GM20431 (cell line): Measurements from ENCODE around the gene CPNE8.

Experiments used
- in situ Hi-C: fragments of 300-500 bp; cut with MseI, MboI; formaldehyde crosslinking; loops from one replicate; pipeline ENCODE4 v1.15.0; 2020; ENCODE audit warnings: low sequenced_read_pairs; ENCODE audit not compliant: unreplicated experiment

CPNE8 gene

DNA sequence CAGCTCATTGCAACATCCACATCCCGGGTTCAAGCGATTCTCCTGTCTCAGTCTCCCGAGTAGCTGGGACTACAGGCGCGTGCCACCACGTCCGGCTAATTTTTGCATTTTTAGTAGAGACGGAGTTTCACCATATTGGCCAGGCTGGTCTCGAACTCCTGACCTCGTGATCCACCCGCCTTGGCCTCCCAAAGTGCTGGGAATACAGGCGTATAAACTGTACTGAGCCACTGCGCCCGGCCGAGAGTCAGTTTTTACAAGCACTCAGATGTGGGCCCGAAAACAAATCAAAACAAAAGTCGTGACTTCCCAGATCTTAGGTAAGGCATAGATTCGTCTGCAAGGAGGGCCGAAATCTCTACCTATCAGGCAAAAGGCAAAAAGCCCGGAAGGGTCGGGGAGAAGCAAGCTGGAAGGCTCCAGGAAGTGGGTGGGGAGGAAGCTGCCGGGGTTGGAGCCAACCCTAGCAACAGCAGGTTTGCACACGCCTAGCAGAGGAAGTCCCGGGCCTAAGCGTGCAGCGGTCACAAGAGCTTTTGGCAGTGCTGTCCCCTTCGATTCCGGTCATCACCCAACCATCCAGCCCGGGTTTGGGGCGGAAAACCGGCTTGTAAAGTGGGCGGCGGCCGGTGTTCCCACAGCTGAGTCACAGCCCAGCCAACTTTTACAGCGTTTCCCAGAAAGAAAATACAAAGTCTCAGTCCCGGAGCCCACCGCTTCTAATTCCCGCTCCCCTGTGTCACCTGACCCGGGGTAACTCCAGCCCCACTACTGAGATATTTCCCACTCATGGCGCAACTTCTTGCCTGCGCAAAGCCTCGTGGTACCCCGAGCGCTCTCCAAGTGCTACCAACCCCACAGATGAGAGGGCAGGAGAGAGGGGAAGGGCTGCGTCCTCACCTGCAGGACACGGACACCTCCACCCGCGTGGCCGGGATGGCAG is 583 bp downstream of the CPNE8 start:
- in situ Hi-C loops = loop anchor here (25.0 kb wide), 1 partner anchor 243 kb away; no protein-coding TSS in a partner anchor

- in situ Hi-C loops = loop anchor here (25.0 kb wide), 1 partner anchor 241 kb away; no protein-coding TSS in a partner anchor
These were observed 1.8 kb downstream of the CPNE8 start for GRCh38 chr12:38903596-38903995.

DNA sequence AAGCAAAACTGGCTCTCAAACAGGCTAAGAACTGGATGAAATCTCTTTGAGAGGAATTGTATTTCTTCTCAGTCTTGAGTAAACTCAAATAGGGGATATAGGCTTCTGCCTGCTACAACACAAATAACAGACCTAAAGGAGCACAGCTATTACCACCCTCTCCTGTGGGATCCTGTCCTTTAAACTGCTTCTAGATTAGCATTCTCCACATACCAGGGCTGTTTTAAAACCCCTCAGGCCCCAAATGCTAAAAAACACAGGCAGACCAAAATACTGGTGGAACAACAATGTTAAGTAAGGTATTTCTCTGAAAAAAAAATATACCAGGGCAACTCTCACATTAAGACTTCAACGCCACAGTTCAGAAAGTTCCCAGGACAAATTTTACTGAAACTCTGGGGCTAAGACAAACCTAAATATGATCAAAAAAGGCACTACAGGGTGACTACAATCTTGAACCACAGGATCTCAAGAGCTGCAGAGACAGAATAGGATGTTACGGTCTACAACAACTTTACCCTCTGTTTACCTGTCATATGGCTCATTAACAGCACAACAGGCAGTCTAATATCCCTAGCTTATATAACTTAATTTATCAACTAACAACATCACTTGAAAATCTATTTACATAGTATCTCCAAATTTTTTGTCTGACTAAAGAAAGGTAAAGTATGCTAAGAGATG is 7.2 kb downstream of the CPNE8 start:
- in situ Hi-C loops = no loop called here

- in situ Hi-C loops = no loop called here
These were observed 9.9 kb downstream of the CPNE8 start for GRCh38 chr12:38895446-38895845.

GRCh38 chr12:38892976-38893375 is 12.4 kb downstream of the CPNE8 start:
- in situ Hi-C loops = no loop called here

- in situ Hi-C loops = no loop called here
These were observed 13.2 kb downstream of the CPNE8 start for GRCh38 chr12:38892087-38892786.

GRCh38 chr12:38890102-38890855 is 15.1 kb downstream of the CPNE8 start:
- in situ Hi-C loops = no loop called here

DNA sequence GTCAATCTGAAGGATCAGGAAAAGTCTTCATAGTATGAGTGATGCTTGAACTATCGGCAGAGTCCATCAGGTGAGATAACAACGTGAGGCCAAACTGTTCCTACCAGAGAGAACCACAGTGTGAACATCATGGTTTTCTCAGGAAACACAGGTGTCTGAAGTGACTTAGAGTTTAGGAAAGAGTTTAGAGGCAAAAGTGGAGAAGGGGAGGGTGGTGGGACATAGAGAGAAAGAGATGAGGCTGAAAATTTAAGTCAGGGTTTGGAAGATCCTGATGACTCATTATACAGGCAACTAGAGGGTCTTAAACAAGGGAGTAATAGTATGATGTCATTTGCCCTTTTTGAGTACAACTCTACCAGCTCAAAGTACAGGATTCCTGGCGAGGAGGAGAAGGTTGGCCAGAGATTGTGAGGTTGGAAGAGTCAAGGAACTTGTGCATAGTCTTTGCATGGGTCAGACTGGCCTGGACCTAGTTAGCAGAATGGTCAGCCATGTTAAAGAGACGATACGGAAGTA is 16.0 kb downstream of the CPNE8 start:
- in situ Hi-C loops = no loop called here

DNA sequence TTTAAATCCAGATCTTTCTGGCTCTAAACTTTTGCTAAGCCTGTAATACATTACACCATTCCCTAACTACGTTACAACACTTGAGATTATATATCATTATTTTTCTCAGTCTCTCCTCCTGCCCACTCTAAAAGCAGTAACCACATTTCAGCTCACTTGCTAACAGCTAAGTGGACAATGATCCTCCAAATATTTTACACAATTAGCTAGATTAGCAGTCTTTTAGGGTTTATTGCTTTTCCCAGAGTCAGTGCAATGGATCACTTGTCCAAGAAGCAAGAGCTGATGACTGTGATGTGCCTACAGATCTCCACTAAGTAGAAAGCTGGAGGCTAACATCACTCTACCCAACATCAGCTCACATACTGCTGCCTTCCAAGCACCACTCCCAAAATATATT is 17.6 kb downstream of the CPNE8 start:
- in situ Hi-C loops = no loop called here

GRCh38 chr12:38886931-38887330 is 18.5 kb downstream of the CPNE8 start:
- in situ Hi-C loops = no loop called here

DNA sequence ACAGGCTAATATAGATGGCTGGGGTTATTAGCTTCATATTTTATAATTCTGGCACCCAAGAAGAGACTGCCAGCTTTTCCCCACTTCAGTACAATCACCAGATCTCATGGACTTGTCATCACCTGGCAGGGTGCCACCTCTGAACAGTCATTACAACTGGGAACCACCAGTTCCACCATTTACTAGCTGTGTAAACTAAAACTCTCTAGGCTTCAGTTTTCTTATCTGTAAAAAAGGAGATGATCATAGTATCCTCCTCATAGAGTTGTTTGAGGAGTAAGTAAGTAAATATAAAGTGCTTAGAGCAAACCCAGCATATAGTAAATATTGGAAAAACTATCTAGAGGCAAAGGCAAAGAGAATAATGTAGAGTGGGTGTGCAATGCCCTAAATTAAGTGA is 19.3 kb downstream of the CPNE8 start:
- in situ Hi-C loops = no loop called here

DNA sequence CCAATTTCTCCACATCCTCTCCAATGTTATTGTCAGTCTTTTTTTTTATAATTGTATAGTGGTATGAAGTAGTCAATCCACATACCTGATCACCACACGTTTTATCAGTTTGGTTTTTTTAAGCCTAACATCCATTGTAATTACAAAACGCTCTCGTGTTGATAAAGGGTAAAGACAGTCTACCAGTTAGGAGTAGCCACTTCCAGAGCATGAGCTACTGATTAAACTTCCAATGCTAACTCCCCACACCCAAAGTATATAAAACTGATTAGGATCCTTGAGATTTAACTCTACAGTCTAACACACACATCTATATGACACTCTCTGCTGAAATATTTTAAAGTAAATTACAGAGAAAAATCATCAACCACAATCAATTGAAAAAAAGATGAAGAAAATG is 20.7 kb downstream of the CPNE8 start:
- in situ Hi-C loops = no loop called here

GRCh38 chr12:38883629-38884134 is 21.7 kb downstream of the CPNE8 start:
- in situ Hi-C loops = no loop called here

GRCh38 chr12:38880288-38880687 is 25.1 kb downstream of the CPNE8 start:
- in situ Hi-C loops = no loop called here

- in situ Hi-C loops = no loop called here
These were observed 26.4 kb downstream of the CPNE8 start for GRCh38 chr12:38878986-38879385.

DNA sequence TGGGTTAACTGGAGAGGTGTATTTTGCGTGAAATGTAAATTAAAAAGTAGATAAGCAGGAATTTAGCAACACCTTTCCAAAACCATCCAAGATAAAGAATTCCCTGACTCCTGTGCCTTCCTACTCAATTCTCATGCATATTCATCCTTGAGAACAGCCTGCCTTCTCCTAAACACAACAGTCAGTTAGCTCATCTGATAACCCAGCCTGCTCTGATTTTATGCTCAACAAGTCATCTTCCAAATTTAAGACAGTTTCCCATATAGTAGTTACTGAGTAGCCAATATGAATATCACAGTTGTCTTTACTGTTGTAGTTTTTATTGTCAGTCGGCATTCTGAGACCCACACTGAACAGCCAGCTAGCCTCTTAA is 27.1 kb downstream of the CPNE8 start:
- in situ Hi-C loops = no loop called here

- in situ Hi-C loops = no loop called here
These were observed 29.7 kb downstream of the CPNE8 start for GRCh38 chr12:38875586-38876228.

- in situ Hi-C loops = no loop called here
These were observed 32.8 kb downstream of the CPNE8 start for GRCh38 chr12:38872561-38872960.

- in situ Hi-C loops = no loop called here
These were observed 33.2 kb downstream of the CPNE8 start for GRCh38 chr12:38872156-38872555.
